Anterior cingulate cortex (tissue), 58 donors: ENCODE measurements around the gene TPSG1.
"Not testable (repeated sequence)": the region's sequence is repeated elsewhere in the genome, so short reads cannot be mapped to it uniquely, and the experiment has no call there.

Experiments used
- DNase-seq, 58 donors: peaks; one replicate each; lab custom pipeline; 2025; lab: John Stamatoyannopoulos, UW

TPSG1 gene

DNA sequence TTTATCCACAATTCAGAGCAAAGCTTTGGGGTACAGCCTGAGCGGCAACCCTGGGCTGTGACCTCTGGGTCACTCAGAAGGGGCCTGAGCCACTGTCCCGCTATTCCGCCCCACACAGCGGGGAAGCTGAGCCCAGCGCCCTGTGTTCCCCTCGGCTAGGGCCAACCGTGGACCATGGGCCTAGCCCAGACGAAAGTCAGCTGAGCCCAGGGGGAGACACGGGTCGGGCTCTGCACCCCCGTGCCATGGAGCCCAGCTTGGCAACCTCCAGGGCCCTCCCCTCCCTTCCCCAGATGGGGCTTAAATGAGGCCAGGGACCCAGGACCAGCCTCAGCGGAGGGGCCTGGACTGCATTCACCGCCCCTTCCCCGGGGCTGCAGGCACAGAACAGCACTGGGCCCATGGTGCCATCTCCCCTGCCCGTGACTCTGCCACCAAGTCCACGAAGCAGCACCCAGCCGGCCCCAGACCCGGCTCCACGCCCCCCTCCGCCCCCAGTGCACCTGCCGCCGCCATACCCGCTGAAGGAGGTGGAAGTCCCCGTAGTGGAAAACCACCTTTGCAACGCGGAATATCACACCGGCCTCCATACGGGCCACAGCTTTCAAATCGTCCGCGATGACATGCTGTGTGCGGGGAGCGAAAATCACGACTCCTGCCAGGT is 32.6 kb upstream of the TPSG1 start:
- no peak for DNase-seq

DNA sequence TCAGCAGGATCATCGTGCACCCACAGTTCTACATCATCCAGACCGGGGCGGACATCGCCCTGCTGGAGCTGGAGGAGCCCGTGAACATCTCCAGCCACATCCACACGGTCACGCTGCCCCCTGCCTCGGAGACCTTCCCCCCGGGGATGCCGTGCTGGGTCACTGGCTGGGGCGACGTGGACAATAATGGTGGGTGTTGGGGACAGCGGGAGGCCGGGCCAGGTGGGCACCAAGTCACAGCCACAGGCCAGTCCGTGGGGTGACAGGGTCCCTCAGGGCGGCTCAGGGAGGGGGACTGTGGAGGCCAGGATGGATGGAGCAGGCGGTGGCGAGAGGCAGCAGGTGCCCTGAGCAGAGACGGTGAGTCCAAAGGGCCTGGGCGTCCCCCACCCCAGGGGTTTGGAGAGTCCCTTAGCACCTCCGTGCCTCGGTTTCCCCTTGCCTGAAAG is 31.8 kb upstream of the TPSG1 start:
- DNase-seq, result no peak

DNA sequence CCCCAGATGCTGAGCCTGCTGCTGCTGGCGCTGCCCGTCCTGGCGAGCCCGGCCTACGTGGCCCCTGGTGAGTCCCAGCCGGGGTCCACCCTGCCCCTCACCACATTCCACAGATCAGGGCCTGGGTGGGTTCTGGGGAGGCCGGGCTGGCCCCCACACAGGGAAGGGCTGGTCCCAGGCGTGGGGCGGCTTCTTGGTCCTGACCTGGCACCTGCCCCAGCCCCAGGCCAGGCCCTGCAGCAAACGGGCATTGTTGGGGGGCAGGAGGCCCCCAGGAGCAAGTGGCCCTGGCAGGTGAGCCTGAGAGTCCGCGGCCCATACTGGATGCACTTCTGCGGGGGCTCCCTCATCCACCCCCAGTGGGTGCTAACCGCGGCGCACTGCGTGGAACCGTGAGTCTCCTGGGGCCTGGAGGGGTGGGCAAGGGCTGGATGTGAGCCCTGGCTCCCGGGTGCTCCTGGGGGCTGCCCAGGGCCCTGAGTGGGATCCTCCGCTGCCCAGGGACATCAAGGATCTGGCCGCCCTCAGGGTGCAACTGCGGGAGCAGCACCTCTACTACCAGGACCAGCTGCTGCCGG is 31.3 kb upstream of the TPSG1 start:
- DNase-seq, result not testable (repeated sequence)

DNA sequence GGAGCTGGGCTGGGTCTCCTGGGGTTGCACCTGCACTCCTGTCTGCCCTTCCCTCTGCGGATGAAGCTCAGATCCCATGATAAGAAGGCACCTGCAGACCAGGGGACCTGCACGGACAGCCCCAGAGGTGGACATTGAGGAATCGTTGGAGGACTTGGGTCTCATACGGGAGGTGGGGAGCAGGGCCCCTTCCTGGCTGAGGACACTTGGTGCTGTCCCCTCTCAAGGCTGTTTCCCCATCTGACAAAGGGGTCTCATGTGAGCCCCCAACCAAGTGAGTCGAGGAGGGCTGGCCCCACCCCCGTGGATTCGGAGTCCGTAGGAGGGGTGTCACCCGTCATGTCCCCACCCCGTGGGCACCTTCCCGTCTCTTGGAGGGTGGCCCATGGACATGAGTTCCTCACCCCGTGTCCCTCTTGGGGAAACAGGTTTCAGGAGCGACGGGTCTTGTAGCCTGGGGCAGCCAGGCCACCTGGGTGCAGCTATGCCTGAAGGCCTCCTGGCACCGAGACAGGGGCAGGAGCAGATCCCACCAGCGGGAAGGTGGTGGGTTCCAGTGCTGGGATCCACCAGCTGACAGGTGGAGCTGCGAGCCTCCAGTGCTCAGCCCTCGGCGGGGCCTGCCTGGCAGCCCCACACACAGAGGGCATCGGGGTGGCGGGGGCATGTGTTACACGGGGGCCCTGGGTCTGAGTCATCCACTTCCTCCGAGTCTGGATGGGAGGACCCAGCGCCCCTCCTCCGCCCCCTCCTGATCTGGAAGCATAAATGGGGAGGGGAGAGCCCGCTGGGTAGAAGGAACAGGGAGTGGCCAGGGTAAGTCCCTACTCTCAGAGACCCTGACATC is 30.4 kb upstream of the TPSG1 start, which contains the start of gene TPSD1:
TPSD1 (plus strand) TSS at position 794 of the 847 bp plus-strand sequence. CDS start 212 bp downstream, outside the sequence.
- DNase-seq, result not testable (repeated sequence)

DNA sequence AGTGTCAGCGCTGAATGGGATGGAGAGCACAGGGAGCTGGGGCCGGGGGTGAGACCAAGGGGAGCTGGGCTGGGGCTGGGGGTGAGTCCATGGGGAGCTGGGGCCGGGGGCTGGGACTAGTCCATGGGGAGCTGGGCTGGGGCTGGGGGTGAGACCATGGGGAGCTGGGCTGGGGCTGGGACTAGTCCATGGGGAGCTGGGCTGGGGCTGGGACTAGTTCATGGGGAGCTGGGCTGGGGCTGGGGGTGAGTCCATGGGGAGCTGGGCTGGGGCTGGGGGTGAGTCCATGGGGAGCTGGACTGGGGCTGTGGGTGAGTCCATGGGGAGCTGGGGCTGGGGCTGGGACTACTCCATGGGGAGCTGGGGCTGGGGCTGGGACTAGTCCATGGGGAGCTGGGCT is 29.8 kb upstream of the TPSG1 start:
- not testable (repeated sequence) for DNase-seq

DNA sequence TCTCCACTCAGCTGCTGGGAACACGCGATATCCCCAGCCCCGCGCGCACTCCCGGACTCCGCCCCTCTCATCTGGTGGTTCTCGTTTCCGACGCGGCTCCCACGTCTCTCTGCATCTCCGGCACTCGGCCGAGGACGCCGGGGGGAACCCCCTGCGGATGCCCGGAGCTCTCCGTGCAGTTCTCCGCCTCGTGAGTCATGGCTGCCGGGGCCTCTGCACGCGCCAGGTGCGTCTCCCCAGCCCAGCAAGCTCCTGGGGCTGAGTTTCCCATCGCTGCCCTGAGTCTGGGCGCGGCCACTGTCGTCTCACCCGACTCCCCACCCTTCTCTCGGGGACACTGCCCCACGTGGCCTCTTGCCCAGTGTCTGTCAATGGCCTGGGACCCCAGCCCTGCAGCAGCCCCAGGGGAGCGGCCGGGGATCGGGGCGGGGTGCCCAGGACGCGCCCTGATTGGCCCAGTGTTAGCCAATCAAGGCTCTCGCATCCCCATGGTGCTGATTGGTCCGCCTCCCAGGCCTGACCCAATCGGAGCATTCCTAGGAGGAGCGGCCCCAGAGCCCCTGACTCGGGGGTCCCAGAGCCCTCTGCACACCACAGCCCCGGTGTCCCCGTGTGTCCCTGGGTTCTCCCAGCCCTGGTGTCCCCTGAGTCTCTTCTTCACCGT is 28.8 kb upstream of the TPSG1 start:
- not testable (repeated sequence) for DNase-seq

DNA sequence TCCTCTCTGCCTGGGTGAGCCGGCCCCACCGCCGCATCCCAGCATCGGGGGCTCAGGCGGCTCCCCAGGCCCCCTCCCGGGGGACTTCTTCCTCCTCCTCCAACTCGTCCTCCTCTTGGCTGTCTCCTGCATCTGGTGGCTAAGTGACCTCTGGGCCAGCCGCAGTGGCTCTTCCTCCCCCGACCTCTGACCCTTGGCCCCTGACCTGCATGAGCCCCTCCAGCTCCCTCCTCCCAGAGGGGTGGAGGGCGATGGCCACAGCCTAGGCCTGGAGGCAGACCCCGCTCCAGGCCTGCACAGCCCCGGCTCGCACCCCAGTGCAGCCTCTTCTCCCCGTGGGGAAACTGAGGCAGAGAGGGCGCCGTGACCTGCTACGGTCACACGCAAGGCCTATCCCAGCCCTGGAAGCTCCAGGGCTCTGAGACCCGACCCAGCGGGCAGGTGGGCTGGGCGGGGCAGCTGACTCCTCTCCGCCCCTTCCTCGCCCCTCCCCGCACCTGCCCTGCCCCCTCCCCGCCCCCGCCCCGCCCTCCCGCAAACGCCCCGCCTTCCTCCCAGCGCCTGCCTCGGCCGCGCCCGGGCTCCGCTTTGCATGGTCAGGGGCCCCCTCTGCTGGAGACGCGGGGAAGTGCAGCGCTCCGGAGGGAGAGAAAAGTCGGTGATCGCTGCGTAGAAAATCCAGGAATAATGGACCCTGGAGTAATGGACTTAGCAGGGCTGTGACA is 24.1 kb upstream of the TPSG1 start:
- DNase-seq, result not testable (repeated sequence)

DNA sequence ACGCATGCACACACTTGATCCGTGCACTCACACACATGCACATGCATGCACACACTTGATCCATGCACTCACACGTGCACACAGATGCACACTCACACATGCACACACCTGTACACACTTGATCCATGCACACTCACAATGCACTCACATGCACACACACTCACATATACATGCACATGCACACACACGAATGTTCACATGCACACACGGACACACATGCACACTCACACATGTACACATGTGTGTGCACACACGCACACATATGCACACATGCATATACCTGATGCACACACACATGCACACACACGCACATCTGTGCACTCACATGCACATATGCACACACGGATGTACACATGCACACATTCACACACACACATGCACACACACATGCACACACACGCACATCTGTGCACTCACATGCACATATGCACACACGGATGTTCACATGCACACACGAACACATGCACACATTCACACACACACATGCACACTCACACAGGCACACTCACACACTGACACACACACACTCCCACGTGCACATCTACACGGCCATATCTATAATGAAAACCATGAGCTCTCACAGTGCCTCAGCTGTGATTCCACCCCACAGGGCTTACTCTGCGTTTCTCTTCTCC is 23.0 kb upstream of the TPSG1 start:
- DNase-seq, result not testable (repeated sequence)

DNA sequence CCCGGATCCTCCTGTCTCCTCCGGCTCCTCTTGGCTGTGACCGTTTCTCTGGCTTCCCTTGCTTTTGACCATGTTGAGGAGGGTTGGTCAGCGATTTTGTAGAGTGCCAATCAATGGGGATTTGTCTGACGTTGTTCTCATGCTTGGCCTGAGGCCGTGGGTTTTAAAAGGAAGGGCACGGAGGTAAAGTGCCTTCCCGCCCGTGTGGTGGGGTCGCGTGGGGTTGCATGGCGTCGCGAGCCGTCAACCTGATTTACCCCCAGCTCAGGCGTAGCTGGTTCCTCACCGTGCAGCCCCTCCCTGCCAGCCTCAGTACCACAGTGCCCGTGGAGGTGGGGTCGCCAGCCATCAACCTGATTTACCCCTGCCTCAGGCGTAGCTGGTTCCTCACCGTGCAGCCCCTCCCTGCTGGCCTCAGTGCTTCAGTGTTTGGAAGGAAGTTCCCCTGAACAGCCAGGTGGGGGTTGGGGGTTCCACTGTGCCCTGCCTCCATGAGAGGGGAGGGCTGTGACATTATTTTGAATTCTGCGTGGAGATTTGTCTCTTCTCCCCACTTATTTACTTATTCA is 20.5 kb upstream of the TPSG1 start:
- no peak for DNase-seq

DNA sequence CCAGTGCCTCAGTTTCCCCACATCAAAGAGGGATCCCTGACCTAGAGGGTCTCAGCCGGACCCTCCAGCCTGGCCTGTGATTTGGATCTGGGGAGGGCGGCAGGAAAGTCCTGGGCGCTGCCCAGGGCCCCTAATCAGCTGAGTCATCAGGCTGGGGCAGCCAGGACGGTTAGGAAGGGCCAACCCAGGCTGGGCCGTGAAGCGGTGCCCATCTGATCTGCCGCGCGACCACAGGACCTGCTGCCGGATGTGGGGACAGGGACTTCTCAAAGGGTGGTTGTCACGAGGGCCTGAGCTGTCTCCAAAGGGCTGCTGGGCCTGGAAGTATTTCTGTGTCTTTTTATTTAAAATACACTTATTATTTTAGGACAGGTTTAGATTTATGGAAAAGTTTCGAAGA is 19.8 kb upstream of the TPSG1 start:
- no peak for DNase-seq

DNA sequence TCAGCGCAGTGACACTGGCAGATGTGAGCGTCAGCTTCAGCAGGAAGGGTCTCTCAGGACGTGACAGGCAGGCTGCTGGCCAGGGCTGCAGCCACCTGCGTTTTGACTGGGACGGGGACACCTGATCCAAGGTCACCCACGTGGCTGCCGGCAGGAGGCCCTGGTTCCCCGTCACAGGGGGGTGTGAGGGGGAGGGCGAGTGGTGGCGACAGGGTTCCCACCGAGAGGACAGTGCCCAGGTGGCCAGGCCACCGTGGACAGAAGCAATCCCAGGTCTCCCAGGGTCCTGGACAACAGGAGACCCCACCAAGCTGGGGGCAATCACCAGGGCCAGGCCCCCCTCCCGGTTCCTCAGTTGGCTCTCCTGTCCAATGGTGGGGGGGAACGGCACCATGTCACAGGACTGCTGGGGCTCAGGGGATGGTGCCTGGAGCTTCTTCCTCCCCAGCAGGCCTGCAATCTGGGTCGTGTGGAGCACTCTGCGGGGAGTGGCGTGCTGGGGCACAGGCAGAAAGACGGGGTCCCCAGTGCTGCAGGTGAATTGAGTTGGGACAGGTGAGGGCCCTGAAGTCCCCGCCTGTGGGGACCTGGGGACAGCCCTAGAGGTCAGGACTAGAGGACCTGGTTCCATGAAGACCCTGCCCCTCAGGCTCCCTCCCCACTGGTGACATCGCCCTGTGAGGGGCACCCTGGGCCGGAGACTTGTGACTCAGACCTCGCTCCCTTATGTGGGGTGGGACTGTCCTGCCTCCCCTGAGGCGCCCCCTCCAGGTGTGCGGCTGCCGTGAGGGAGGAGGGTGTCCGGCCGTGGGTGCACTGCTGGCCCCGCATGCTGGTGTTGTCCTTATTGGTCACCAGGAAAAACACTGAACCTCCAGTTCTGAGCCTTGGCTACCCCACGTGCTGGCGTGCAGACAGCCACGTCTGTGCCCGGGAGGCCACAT is 19.1 kb upstream of the TPSG1 start:
- DNase-seq, result not testable (repeated sequence)

DNA sequence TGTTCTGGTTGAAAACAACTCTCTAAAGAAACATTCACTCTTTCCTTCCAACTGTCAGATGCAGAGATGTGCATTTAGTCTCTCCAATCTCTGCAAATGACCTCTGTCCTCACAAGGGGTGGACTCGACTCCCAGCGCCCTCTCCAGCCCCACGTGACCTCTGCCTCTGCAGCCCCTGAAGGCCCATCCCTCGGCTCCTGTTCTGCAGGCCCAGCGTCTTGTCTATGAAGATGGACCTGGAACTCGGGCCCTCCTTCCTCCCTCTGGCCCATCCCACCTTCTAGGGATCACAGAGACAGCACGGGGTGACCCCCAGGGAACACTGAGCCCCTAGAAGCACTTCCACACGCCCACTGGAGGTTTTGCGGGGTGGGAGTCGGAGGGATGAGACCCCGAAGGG is 18.3 kb upstream of the TPSG1 start:
- DNase-seq, result not testable (repeated sequence)

DNA sequence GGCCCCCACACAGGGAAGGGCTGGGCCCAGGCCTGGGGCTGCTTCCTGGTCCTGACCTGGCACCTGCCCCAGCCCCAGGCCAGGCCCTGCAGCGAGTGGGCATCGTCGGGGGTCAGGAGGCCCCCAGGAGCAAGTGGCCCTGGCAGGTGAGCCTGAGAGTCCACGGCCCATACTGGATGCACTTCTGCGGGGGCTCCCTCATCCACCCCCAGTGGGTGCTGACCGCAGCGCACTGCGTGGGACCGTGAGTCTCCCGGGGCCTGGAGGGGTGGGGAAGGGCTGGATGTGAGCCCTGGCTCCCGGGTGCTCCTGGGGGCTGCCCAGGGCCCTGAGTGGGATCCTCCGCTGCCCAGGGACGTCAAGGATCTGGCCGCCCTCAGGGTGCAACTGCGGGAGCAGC is 16.0 kb upstream of the TPSG1 start:
- DNase-seq, result not testable (repeated sequence)

DNA sequence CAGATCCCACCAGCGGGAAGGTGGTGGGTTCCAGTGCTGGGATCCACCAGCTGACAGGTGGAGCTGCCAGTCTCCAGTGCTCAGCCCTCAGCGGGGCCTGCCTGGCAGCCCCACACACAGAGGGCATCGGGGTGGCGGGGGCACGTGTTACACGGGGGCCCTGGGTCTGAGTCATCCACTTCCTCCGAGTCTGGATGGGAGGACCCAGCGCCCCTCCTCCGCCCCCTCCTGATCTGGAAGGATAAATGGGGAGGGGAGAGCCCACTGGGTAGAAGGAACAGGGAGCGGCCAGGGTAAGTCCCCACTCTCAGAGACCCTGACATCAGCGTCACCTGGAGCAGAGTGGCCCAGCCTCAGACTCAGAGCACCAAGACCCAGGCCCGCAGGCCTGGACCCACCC is 15.4 kb upstream of the TPSG1 start, which contains the start of gene TPSAB1:
TPSAB1 (plus strand) TSS at position 270 of the 400 bp plus-strand sequence. CDS start 234 bp downstream, outside the sequence.
- DNase-seq, result not testable (repeated sequence)

DNA sequence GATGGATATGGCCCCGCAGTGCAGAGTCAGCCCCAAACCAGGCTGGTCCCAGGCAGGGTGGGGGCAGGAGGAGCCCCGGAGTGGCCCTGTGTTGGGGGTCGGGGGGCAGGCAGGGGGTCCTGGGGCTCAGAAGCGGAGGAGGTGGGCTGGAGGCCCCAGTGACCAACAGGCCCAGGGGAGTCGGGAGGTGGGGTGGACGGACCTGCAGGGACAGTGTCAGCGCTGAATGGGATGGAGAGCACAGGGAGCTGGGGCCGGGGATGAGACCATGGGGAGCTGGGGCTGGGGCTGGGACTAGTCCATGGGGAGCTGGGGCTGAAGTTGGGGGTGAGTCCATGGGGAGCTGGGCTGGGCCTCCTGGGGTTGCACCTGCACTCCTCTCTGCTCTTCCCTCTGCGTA is 14.5 kb upstream of the TPSG1 start:
- not testable (repeated sequence) for DNase-seq

DNA sequence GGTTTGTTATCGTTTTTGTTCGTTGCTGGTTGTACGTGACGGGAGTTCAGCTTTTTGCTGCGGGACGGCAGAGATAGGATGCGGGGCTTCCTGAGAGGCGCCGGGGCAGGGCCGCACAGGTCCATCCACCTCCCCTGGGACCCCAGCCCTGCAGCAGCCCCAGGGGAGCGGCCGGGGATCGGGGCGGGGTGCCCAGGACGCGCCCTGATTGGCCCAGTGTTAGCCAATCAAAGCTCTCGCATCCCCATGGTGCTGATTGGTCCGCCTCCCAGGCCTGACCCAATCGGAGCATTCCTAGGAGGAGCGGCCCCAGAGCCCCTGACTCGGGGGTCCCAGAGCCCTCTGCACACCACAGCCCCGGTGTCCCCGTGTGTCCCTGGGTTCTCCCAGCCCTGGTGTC is 13.8 kb upstream of the TPSG1 start:
- peak in 4 of 58 donors; percentile 2 to 33 (median 6) for DNase-seq

DNA sequence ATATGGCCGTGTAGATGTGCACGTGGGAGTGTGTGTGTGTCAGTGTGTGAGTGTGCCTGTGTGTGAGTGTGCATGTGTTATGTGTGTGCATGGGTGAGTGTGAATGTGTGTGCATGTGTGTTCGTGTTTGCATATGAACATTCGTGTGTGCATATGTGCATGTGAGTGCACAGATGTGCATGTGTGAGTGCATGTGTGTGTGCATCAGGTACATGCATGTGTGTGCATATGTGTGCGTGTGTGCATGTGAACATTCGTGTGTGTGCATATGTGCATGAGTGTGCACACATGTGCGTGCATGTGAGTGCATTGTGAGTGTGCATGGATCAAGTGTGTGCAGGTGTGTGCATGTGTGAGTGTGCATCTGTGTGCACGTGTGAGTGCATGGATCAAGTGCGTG is 12.9 kb upstream of the TPSG1 start:
- DNase-seq, result no peak

DNA sequence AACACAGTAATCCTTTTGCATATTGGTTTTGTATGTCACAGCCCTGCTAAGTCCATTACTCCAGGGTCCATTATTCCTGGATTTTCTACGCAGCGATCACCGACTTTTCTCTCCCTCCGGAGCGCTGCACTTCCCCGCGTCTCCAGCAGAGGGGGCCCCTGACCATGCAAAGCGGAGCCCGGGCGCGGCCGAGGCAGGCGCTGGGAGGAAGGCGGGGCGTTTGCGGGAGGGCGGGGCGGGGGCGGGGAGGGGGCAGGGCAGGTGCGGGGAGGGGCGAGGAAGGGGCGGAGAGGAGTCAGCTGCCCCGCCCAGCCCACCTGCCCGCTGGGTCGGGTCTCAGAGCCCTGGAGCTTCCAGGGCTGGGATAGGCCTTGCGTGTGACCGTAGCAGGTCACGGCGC is 11.6 kb upstream of the TPSG1 start:
- DNase-seq, result not testable (repeated sequence)
